Fibroblast of skin of scalp (primary cell): ENCODE results near the gene STK17A. TPM values are rescaled to one million over a fixed set of nuclear protein-coding genes. Genes with fewer than 3 reads are reported as not detected.
A peak's percentile ranks its signal among the peaks of the same experiment; 100 is the strongest.

Experiments used
- DNase-seq: peaks from one replicate; pipeline ENCODE4 v3.0.0-alpha.2; 2013
- polyA plus RNA-seq, 2 experiments: library from polyadenylated mRNA; unstranded; fragments of 120-200 nt; gene quantifications; one replicate each; pipeline ENCODE4 v1.2.1, GENCODE V29; 2013; ENCODE audit not compliant: insufficient read length in 2 of 2

The STK17A gene
- polyA plus RNA-seq (2013, experiment 1 of 2; ENCODE audit: insufficient read length) = 51.0 TPM
- 53.4 TPM for polyA plus RNA-seq (2013, experiment 2 of 2; ENCODE audit: insufficient read length)

- DNase-seq = peak; percentile 91
Measured at GRCh38 chr7:43582503-43583423, at the start of gene STK17A. TSS of gene STK17A (plus strand) at chr7:43583108. CDS start at chr7:43583244, 136 bp downstream.

- DNase-seq = peak; percentile 74
Measured at GRCh38 chr7:43533801-43534479, 49.0 kb upstream of the STK17A start.

GRCh38 chr7:43535031-43535451 lies 47.9 kb upstream of the STK17A start:
- DNase-seq = peak; percentile 82

- peak; percentile 97 for DNase-seq
Measured at GRCh38 chr7:43535810-43536585, 46.9 kb upstream of the STK17A start.

- DNase-seq = no peak
Measured at GRCh38 chr7:43536773-43537172, 46.1 kb upstream of the STK17A start.

- peak; percentile 43 for DNase-seq
Measured at GRCh38 chr7:43537765-43538403, 45.0 kb upstream of the STK17A start.

- no peak for DNase-seq
Measured at GRCh38 chr7:43538404-43538771, 44.5 kb upstream of the STK17A start.

- no peak for DNase-seq
Measured at GRCh38 chr7:43540471-43540870, 42.4 kb upstream of the STK17A start.

- no peak for DNase-seq
Measured at GRCh38 chr7:43542716-43543115, 40.2 kb upstream of the STK17A start.

GRCh38 chr7:43546231-43546630 lies 36.7 kb upstream of the STK17A start:
- no peak for DNase-seq

- no peak for DNase-seq
Measured at GRCh38 chr7:43550427-43550826, 32.5 kb upstream of the STK17A start.

- DNase-seq = no peak
Measured at GRCh38 chr7:43552122-43552521, 30.8 kb upstream of the STK17A start.

GRCh38 chr7:43553999-43554398 lies 28.9 kb upstream of the STK17A start:
- DNase-seq = peak; percentile 63

- no peak for DNase-seq
Measured at GRCh38 chr7:43554423-43554822, 28.5 kb upstream of the STK17A start.

GRCh38 chr7:43557831-43558495 lies 24.9 kb upstream of the STK17A start:
- no peak for DNase-seq

GRCh38 chr7:43559171-43559945 lies 23.6 kb upstream of the STK17A start:
- DNase-seq = no peak

- DNase-seq = no peak
Measured at GRCh38 chr7:43559946-43560335, 23.0 kb upstream of the STK17A start.

- DNase-seq = no peak
Measured at GRCh38 chr7:43560742-43561330, 22.1 kb upstream of the STK17A start.

GRCh38 chr7:43562383-43562782 lies 20.5 kb upstream of the STK17A start:
- DNase-seq = no peak

- peak; percentile 68 for DNase-seq
Measured at GRCh38 chr7:43565786-43566185, 17.1 kb upstream of the STK17A start.
